Heart left ventricle (tissue), 16 donors: ENCODE results near the gene OBP2A. TPM values are rescaled to one million over a fixed set of nuclear protein-coding genes. Genes with fewer than 3 reads are reported as not detected.

Source experiments
- ATAC-seq, 4 donors: fragments of 200-7000 bp; cut with Tn5 transposase; one replicate each; pipeline ENCODE4 v1.9.1; 2020 to 2022; ENCODE audit warnings: moderate library complexity in 4 of 4, mild to moderate bottlenecking in 3 of 4, moderate number of reproducible peaks in 1 of 4
- DNase-seq, 5 donors: peaks; one replicate each; pipeline ENCODE4 v3.0.0-alpha.2; 2020
- H3K27ac ChIP-seq, 12 donors: fragments of 200-600 bp; sonication (generic) in 4 of 12; one replicate each; pipeline versions ENCODE4 v1.5.0 to v1.8.0; 2016 to 2022; ENCODE audit warnings: mild to moderate bottlenecking in 2 of 12
- H3K27me3 ChIP-seq, 9 donors: fragments of 200-600 bp; sonication (generic) in 2 of 9; one replicate each; pipeline versions ENCODE4 v1.5.1 to v1.8.0; 2016 to 2022; ENCODE audit warnings: mild to moderate bottlenecking in 3 of 9
- H3K36me3 ChIP-seq, 9 donors: fragments of 200-600 bp; sonication (generic) in 2 of 9; one replicate each; pipeline versions ENCODE4 v1.5.0 to v1.8.0; 2018 to 2022; ENCODE audit warnings: mild to moderate bottlenecking in 2 of 9
- H3K4me1 ChIP-seq, 12 donors: fragments of 200-600 bp; sonication (generic) in 4 of 12; one replicate each; pipeline versions ENCODE4 v1.5.0 to v1.8.0; 2016 to 2022; ENCODE audit warnings: mild to moderate bottlenecking in 3 of 12
- H3K4me3 ChIP-seq, 12 donors: fragments of 200-600 bp; sonication (generic) in 4 of 12; one replicate each; pipeline versions ENCODE4 v1.5.0 to v1.8.0; 2017 to 2022; ENCODE audit warnings: mild to moderate bottlenecking in 9 of 12, moderate library complexity in 4 of 12
- H3K9me3 ChIP-seq, 12 donors: fragments of 200-600 bp; sonication (generic) in 4 of 12; one replicate each; pipeline versions ENCODE4 v1.5.0 to v1.8.0; 2016 to 2022; ENCODE audit warnings: mild to moderate bottlenecking in 1 of 12
- POLR2A ChIP-seq, 2 donors: fragments of 450-650 bp; IDR thresholded peaks; one replicate each; pipeline ENCODE4 v1.6.1; 2017; ENCODE audit warnings: antibody characterized with exemption in 2 of 2, mild to moderate bottlenecking in 2 of 2, moderate library complexity in 2 of 2
- WGBS, 4 donors: extraction: QIAGEN DNeasy Blood & Tissue Kit in 2 of 4; methylation state at CpG; one replicate each; pipeline versions ENCODE4 v1.1.5 to v1.1.7; 2013 to 2018; 5-methylcytosine and 5-hydroxymethylcytosine counted together
- intact Hi-C, 10 donors: fragments of 100-400 bp; cut with DNase I; formaldehyde crosslinking; loops; one replicate each; pipeline versions ENCODE4 v1.11.1 to v1.14.2; 2022
- polyA plus RNA-seq, 2 donors: library from polyadenylated mRNA; stranded (reverse); fragments of 200-250 nt; gene quantifications; one replicate each; pipeline ENCODE4 v1.2.3, GENCODE V29; 2013
- total RNA-seq, 9 donors: library from RNA; depleted of rRNA in 2 of 9; stranded (reverse); fragments of >200 nt in 2 of 9; fragmentation: NEBNext Ultra II Directional in 3 of 9; extraction: Animal tissue kit (Norgen Biotek cat#: 25700) in 3 of 9; gene quantifications; one replicate each; pipeline versions ENCODE4 v1.1.0 to v1.2.4, GENCODE V29; 2016 to 2023
- TF ChIP-seq, protein P1 (sequence below), 12 donors: fragments of 200-600 bp; sonication (generic) in 4 of 12; IDR thresholded peaks; one replicate each; pipeline versions ENCODE4 v1.5.0 to v1.8.0; 2018 to 2022; ENCODE audit warnings: antibody characterized with exemption in 12 of 12, mild to moderate bottlenecking in 5 of 12
- donor health status: ischemic (EF 13 %, LVEDD 7.1; RV severe dilation, severe dysfunction).
- donor health status: healthy with polysubstance abuse.
- donor health status: DM: no; HTN: yes; CAD: no.
- donor health status: DM: no; HTN: no; CAD: no.
- donor health status: ischemic (EF 25% LVEDD 6.9; RV normal size, moderate dysfunction).
- donor health status: ischemic (EF 25% LVEDD 5.7; RV mildly dilated, moderate dysfunction).
- donor health status: healthy.
- donor health status: DM: yes; HTN: yes; CAD: no.
- donor health status: ischemic (EF 35%, LVEDD 5.7; RV mildly dilated, moderate dysfunction).
- donor health status: nonischemic (EF 11% LVEDD 7.7; RV severe dilation, severe dysfunction).
- donor health status: DM: yes; HTN: yes; CAD: no.
- donor health status: PGD.
- donor health status: ischemic (EF 29% LVEDD 5.4; RV normal size, mild dysfunction).
- donor health status: nonischemic (EF 23%, LVEDD 6.1; RV moderate dilation, normal function).

The OBP2A gene
- total and polyA plus RNA-seq, 11 donors = not detected

DNA sequence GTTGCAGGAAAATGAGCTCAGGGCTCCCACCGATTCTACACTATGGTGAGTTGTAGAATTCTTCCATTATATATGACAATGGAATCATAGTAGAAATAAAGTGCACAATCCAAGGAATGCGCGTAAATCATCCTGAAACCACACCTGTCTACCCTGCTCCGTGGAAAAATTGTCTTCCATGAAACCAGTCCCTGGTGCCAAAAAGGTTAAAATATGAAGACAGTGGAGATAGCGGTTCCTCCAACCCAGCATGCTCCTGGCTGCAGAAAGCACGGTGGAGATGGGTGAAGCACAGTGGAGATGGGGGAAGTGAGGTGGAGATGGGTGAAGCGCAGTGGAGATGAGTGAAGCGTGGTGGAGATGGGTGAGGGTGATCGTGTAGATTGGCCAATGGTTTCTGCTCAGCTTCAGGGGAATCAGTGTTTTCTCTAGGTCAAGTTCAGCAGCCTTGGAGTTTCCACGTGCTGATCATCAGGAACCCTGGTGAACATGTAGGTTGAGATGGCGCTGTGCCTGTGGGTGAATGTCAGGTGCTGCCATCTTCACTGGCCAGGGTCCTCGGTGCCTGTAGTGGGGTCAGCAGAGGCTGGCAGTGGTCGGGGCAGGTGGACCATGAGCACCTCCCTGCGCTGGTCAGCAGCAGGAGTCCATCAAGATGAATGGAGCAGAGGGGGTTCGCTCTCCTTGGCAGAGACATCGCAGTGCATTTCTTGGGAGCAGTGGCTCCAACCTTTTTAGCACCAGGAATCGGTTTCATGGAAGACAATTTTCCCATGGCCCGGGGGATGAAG lies 35.9 kb downstream of the OBP2A start:
- peaks cover 0 to 4% (median 0%) of the 10 kb centered on the region in 9 donors for H3K27me3 ChIP-seq
- WGBS, 4 donors = 86 to 90% (median 89%) methylated on average over 18 of the region's 18 CpGs
- intact Hi-C loops = no loop called here

DNA sequence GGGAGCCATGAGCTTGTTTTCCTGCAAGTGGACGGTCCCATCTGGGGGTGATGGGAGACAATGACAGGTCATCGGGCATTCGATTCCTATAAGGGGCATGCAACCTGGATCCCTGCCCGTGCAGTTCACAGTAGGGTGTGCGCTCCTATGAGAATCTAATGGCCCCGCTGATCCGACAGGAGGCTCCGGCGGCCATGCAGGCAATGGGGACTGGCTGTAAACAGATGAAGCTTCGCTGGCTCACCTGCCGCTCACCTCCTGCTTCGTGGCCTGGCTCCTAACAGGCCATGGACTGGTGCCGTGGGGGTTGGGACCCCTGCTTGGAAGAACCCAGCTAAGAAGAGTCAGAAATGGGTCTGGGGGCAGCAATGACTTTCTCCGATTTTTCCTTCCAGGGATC lies 36.6 kb downstream of the OBP2A start:
- WGBS, 4 donors = 90 to 94% (median 91%) methylated on average over 14 of the region's 14 CpGs
- TF ChIP-seq, protein P1, sequence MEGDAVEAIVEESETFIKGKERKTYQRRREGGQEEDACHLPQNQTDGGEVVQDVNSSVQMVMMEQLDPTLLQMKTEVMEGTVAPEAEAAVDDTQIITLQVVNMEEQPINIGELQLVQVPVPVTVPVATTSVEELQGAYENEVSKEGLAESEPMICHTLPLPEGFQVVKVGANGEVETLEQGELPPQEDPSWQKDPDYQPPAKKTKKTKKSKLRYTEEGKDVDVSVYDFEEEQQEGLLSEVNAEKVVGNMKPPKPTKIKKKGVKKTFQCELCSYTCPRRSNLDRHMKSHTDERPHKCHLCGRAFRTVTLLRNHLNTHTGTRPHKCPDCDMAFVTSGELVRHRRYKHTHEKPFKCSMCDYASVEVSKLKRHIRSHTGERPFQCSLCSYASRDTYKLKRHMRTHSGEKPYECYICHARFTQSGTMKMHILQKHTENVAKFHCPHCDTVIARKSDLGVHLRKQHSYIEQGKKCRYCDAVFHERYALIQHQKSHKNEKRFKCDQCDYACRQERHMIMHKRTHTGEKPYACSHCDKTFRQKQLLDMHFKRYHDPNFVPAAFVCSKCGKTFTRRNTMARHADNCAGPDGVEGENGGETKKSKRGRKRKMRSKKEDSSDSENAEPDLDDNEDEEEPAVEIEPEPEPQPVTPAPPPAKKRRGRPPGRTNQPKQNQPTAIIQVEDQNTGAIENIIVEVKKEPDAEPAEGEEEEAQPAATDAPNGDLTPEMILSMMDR (IDR thresholded peaks at IDR 0.05) = no peak
- TF ChIP-seq POLR2A (IDR thresholded peaks at IDR 0.05) = no peak
- no peaks in the 10 kb centered on the region for H3K36me3 ChIP-seq
- H3K27me3 ChIP-seq = peaks cover 0 to 4% (median 0%) of the 10 kb centered on the region in 9 donors
- H3K4me1 ChIP-seq = no peaks in the 10 kb centered on the region
- no peak overlapping the region for H3K4me3 ChIP-seq
- no peak overlapping the region for H3K27ac ChIP-seq
- ATAC-seq (no peak), DNase-seq (no peak)
- no peaks in the 10 kb centered on the region for H3K9me3 ChIP-seq
- intact Hi-C loops = no loop called here

More for the DNA sequence above, 35.9 kb downstream of the OBP2A start:
- H3K36me3 ChIP-seq = no peaks in the 10 kb centered on the region
- no peaks in the 10 kb centered on the region for H3K4me1 ChIP-seq
- DNase-seq = no peak
- H3K27ac ChIP-seq = no peak overlapping the region
- no peak for ATAC-seq
- TF ChIP-seq POLR2A (IDR thresholded peaks at IDR 0.05) = no peak
- TF ChIP-seq, protein P1 (IDR thresholded peaks at IDR 0.05) = no peak
- no peak overlapping the region for H3K4me3 ChIP-seq
- H3K9me3 ChIP-seq = no peaks in the 10 kb centered on the region

DNA sequence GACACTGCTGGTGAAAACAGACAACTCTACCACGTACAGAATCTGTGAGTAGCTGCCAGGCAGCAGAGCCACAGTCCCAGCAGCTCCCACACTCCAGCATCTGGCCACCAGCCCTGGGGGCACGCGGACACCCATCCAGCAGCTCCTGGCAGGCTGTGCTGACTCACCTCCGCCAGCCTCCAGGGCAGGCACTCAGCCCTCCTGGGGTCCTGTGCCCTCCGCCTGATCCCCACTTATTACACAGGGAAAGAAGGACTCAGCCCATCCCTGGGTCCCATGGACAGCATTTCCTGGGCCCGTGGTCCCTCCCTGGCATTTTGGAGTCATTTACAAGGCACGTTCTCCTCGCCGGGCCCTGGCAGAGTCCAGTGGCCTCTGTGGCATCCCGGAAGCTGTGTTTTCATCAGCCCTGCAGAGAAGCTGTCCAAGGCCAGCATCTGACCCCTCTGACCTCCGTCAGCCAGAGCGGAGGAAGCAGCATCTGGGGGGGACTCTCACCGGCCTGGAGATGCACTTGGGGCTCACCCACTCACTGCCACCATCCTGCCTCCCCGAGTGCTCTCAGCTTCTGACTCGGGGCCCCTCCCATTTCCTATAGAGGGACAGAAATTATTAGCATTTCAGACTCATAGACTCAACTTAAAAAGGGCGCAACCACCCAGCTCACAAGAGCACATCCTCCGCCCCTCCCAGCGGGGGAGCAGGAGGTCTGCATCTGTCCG lies 37.2 kb downstream of the OBP2A start:
- Histone ChIP-seq H3K4me1 (no peaks in the 10 kb centered on the region), H3K9me3 (no peaks in the 10 kb centered on the region), H3K27ac (no peak overlapping the region), H3K36me3 (no peaks in the 10 kb centered on the region), H3K4me3 (no peak overlapping the region), H3K27me3 (peaks cover 0 to 4% (median 0%) of the 10 kb centered on the region in 9 donors)
- no peak for TF ChIP-seq POLR2A (IDR thresholded peaks at IDR 0.05)
- TF ChIP-seq, protein P1 (IDR thresholded peaks at IDR 0.05) = no peak
- intact Hi-C loops = no loop called here
- ATAC-seq (no peak), DNase-seq (no peak)
- WGBS, 4 donors = 73 to 89% (median 78%) methylated on average over 15 to 19 of the region's 19 CpGs

DNA sequence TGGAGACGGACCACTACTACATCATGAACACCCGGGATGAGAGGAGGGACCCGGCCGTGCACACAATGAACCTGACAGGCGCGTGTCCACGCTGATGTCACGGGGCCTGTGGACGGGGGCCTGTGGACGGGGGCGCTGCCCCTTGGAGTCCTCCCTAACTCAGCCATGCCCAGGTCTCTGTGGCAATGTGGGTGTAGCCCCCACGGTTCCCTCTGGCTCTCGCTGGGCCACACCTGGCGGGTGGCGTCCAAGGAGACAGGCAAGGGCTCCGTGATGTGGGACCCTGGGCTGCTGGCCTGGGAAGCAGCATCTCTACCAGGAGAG lies 37.7 kb downstream of the OBP2A start:
- TF ChIP-seq POLR2A (IDR thresholded peaks at IDR 0.05) = no peak
- TF ChIP-seq, protein P1 (IDR thresholded peaks at IDR 0.05) = no peak
- Histone ChIP-seq H3K27me3 (peaks cover 0 to 4% (median 0%) of the 10 kb centered on the region in 9 donors), H3K36me3 (no peaks in the 10 kb centered on the region), H3K4me1 (no peaks in the 10 kb centered on the region), H3K4me3 (no peak overlapping the region), H3K9me3 (no peaks in the 10 kb centered on the region), H3K27ac (no peak overlapping the region)
- DNase-seq = no peak
- intact Hi-C loops = no loop called here
- WGBS, 4 donors = 88 to 91% (median 90%) methylated on average over 6 to 16 of the region's 16 CpGs
- no peak for ATAC-seq
